Measurements from ENCODE around the gene LIMD2.

LIMD2 gene

GRCh38 chr17:63679214-63679613 lies 20.7 kb downstream of the LIMD2 start:
- ATAC-seq (no peak), DNase-seq (no peak)
- H3K27ac Mint-ChIP-seq, result no peak overlapping the region
- H3K4me1 Mint-ChIP-seq, result peaks cover 17% of the 10 kb centered on the region
- no peaks in the 10 kb centered on the region for H3K27me3 Mint-ChIP-seq
- H3K9me3 Mint-ChIP-seq, result no peaks in the 10 kb centered on the region
- H3K36me3 Mint-ChIP-seq (ENCODE audit: low read depth), result peaks cover 10% of the 10 kb centered on the region
- no peak overlapping the region for H3K4me3 Mint-ChIP-seq

GRCh38 chr17:63676584-63676983 lies 23.3 kb downstream of the LIMD2 start:
- Mint-ChIP-seq H3K4me1 (peaks cover 12% of the 10 kb centered on the region), H3K27ac (no peak overlapping the region), H3K27me3 (no peaks in the 10 kb centered on the region)

GRCh38 chr17:63675607-63676546 lies 24.0 kb downstream of the LIMD2 start:
- Mint-ChIP-seq H3K36me3 (ENCODE audit: low read depth) (peaks cover 7% of the 10 kb centered on the region), H3K9me3 (no peaks in the 10 kb centered on the region), H3K27me3 (no peaks in the 10 kb centered on the region), H3K4me3 (no peak overlapping the region), H3K4me1 (peaks cover 12% of the 10 kb centered on the region), H3K27ac (no peak overlapping the region)
- DNase-seq, result no peak
- ATAC-seq, result no peak

More at GRCh38 chr17:63676584-63676983, 23.3 kb downstream of the LIMD2 start:
- Mint-ChIP-seq H3K9me3 (no peaks in the 10 kb centered on the region), H3K36me3 (ENCODE audit: low read depth) (peaks cover 7% of the 10 kb centered on the region), H3K4me3 (no peak overlapping the region)
- ATAC-seq (no peak), DNase-seq (no peak)

GRCh38 chr17:63675231-63675606 lies 24.7 kb downstream of the LIMD2 start:
- peaks cover 12% of the 10 kb centered on the region for H3K4me1 Mint-ChIP-seq
- H3K27me3 Mint-ChIP-seq, result no peaks in the 10 kb centered on the region
- H3K27ac Mint-ChIP-seq, result no peak overlapping the region
- ATAC-seq, result no peak
- peaks cover 7% of the 10 kb centered on the region for H3K36me3 Mint-ChIP-seq (ENCODE audit: low read depth)
- H3K4me3 Mint-ChIP-seq, result no peak overlapping the region
- DNase-seq, result no peak
- no peaks in the 10 kb centered on the region for H3K9me3 Mint-ChIP-seq

- peaks cover 10% of the 10 kb centered on the region for H3K4me1 Mint-ChIP-seq
- H3K36me3 Mint-ChIP-seq (ENCODE audit: low read depth), result peaks cover 7% of the 10 kb centered on the region
- H3K4me3 Mint-ChIP-seq, result no peak overlapping the region
- no peaks in the 10 kb centered on the region for H3K27me3 Mint-ChIP-seq
- no peak for DNase-seq
- no peak overlapping the region for H3K27ac Mint-ChIP-seq
- no peak for ATAC-seq
- H3K9me3 Mint-ChIP-seq, result no peaks in the 10 kb centered on the region
These were observed 27.1 kb downstream of the LIMD2 start for GRCh38 chr17:63672856-63673255.

- H3K36me3 Mint-ChIP-seq (ENCODE audit: low read depth), result peaks cover 7% of the 10 kb centered on the region
- ATAC-seq, result no peak
- H3K9me3 Mint-ChIP-seq, result no peaks in the 10 kb centered on the region
- peaks cover 5% of the 10 kb centered on the region for H3K4me1 Mint-ChIP-seq
- H3K27me3 Mint-ChIP-seq, result no peaks in the 10 kb centered on the region
- H3K4me3 Mint-ChIP-seq, result no peak overlapping the region
- DNase-seq, result no peak
- peak overlapping the region; percentile 50 for H3K27ac Mint-ChIP-seq
These were observed 34.3 kb downstream of the LIMD2 start for GRCh38 chr17:63665527-63666214.

GRCh38 chr17:63659850-63660249 lies 40.1 kb downstream of the LIMD2 start:
- no peaks in the 10 kb centered on the region for H3K27me3 Mint-ChIP-seq
- H3K36me3 Mint-ChIP-seq (ENCODE audit: low read depth), result peaks cover 7% of the 10 kb centered on the region
- no peak overlapping the region for H3K4me3 Mint-ChIP-seq
- no peaks in the 10 kb centered on the region for H3K4me1 Mint-ChIP-seq
- H3K9me3 Mint-ChIP-seq, result no peaks in the 10 kb centered on the region
- no peak for ATAC-seq
- H3K27ac Mint-ChIP-seq, result no peak overlapping the region
- no peak for DNase-seq

GRCh38 chr17:63658366-63658765 lies 41.6 kb downstream of the LIMD2 start:
- DNase-seq (no peak), ATAC-seq (no peak)
- H3K4me3 Mint-ChIP-seq, result no peak overlapping the region
- no peaks in the 10 kb centered on the region for H3K9me3 Mint-ChIP-seq
- peaks cover 6% of the 10 kb centered on the region for H3K36me3 Mint-ChIP-seq (ENCODE audit: low read depth)
- H3K4me1 Mint-ChIP-seq, result no peaks in the 10 kb centered on the region
- no peaks in the 10 kb centered on the region for H3K27me3 Mint-ChIP-seq
- H3K27ac Mint-ChIP-seq, result no peak overlapping the region

GRCh38 chr17:63657786-63658185 lies 42.1 kb downstream of the LIMD2 start:
- Mint-ChIP-seq H3K4me1 (no peaks in the 10 kb centered on the region), H3K9me3 (no peaks in the 10 kb centered on the region), H3K27ac (no peak overlapping the region), H3K36me3 (ENCODE audit: low read depth) (peaks cover 6% of the 10 kb centered on the region), H3K27me3 (no peaks in the 10 kb centered on the region), H3K4me3 (no peak overlapping the region)
- no peak for ATAC-seq
- DNase-seq, result no peak

- H3K4me3 Mint-ChIP-seq, result no peak overlapping the region
- DNase-seq, result no peak
- H3K27me3 Mint-ChIP-seq, result no peaks in the 10 kb centered on the region
- peaks cover 5% of the 10 kb centered on the region for H3K4me1 Mint-ChIP-seq
- no peak for ATAC-seq
- H3K9me3 Mint-ChIP-seq, result no peaks in the 10 kb centered on the region
- peaks cover 9% of the 10 kb centered on the region for H3K36me3 Mint-ChIP-seq (ENCODE audit: low read depth)
- no peak overlapping the region for H3K27ac Mint-ChIP-seq
These were observed 46.9 kb downstream of the LIMD2 start for GRCh38 chr17:63653050-63653449.

GRCh38 chr17:63652106-63652505 lies 47.8 kb downstream of the LIMD2 start:
- no peak overlapping the region for H3K4me3 Mint-ChIP-seq
- H3K36me3 Mint-ChIP-seq (ENCODE audit: low read depth), result peaks cover 9% of the 10 kb centered on the region
- no peak overlapping the region for H3K27ac Mint-ChIP-seq
- ATAC-seq (no peak), DNase-seq (no peak)
- H3K9me3 Mint-ChIP-seq, result no peaks in the 10 kb centered on the region
- no peaks in the 10 kb centered on the region for H3K27me3 Mint-ChIP-seq
- peaks cover 5% of the 10 kb centered on the region for H3K4me1 Mint-ChIP-seq

- Mint-ChIP-seq H3K4me1 (peaks cover 15% of the 10 kb centered on the region), H3K36me3 (ENCODE audit: low read depth) (peaks cover 9% of the 10 kb centered on the region), H3K27me3 (no peaks in the 10 kb centered on the region), H3K4me3 (no peak overlapping the region), H3K9me3 (no peaks in the 10 kb centered on the region), H3K27ac (no peak overlapping the region)
- ATAC-seq, result no peak
- no peak for DNase-seq
These were observed 50.1 kb downstream of the LIMD2 start for GRCh38 chr17:63649813-63650212.

- Mint-ChIP-seq H3K27ac (no peak overlapping the region), H3K4me3 (no peak overlapping the region), H3K4me1 (peaks cover 15% of the 10 kb centered on the region), H3K9me3 (no peaks in the 10 kb centered on the region), H3K27me3 (no peaks in the 10 kb centered on the region), H3K36me3 (ENCODE audit: low read depth) (peaks cover 7% of the 10 kb centered on the region)
- ATAC-seq (no peak), DNase-seq (no peak)
These were observed 52.0 kb downstream of the LIMD2 start for GRCh38 chr17:63647936-63648335.

- Mint-ChIP-seq H3K36me3 (ENCODE audit: low read depth) (peaks cover 6% of the 10 kb centered on the region), H3K9me3 (no peaks in the 10 kb centered on the region), H3K4me1 (peaks cover 15% of the 10 kb centered on the region), H3K27ac (no peak overlapping the region), H3K27me3 (no peaks in the 10 kb centered on the region), H3K4me3 (no peak overlapping the region)
- no peak for ATAC-seq
- no peak for DNase-seq
These were observed 52.7 kb downstream of the LIMD2 start for GRCh38 chr17:63647065-63647725.

GRCh38 chr17:63646488-63646806 lies 53.5 kb downstream of the LIMD2 start:
- no peaks in the 10 kb centered on the region for H3K27me3 Mint-ChIP-seq
- no peak overlapping the region for H3K4me3 Mint-ChIP-seq
- ATAC-seq (peak; percentile 43), DNase-seq (no peak)
- H3K27ac Mint-ChIP-seq, result no peak overlapping the region
- H3K9me3 Mint-ChIP-seq, result no peaks in the 10 kb centered on the region
- H3K4me1 Mint-ChIP-seq, result peaks cover 16% of the 10 kb centered on the region
- peaks cover 5% of the 10 kb centered on the region for H3K36me3 Mint-ChIP-seq (ENCODE audit: low read depth)
